ENCODE data around the gene MKNK2.

The MKNK2 gene

GRCh38 chr19:2026770-2027169, 24.3 kb downstream of the MKNK2 start:
- DNase-seq (ENCODE audit: low read depth) = no peak
- H3K4me3 ChIP-seq (ENCODE audit: low read depth, low read length) = no peak overlapping the region
- TF ChIP-seq CTCF (IDR thresholded peaks at IDR 0.05; ENCODE audit: low read depth, low read length, missing control alignments) = no peak

- no peak for TF ChIP-seq CTCF (IDR thresholded peaks at IDR 0.05; ENCODE audit: low read depth, low read length, missing control alignments)
- no peak for DNase-seq (ENCODE audit: low read depth)
- no peak overlapping the region for H3K4me3 ChIP-seq (ENCODE audit: low read depth, low read length)
These were observed 28.8 kb downstream of the MKNK2 start for GRCh38 chr19:2022289-2022688.

GRCh38 chr19:2021453-2022140, 29.4 kb downstream of the MKNK2 start:
- no peak for TF ChIP-seq CTCF (IDR thresholded peaks at IDR 0.05; ENCODE audit: low read depth, low read length, missing control alignments)
- no peak overlapping the region for H3K4me3 ChIP-seq (ENCODE audit: low read depth, low read length)
- no peak for DNase-seq (ENCODE audit: low read depth)

- no peak overlapping the region for H3K4me3 ChIP-seq (ENCODE audit: low read depth, low read length)
- DNase-seq (ENCODE audit: low read depth) = no peak
- no peak for TF ChIP-seq CTCF (IDR thresholded peaks at IDR 0.05; ENCODE audit: low read depth, low read length, missing control alignments)
These were observed 32.3 kb downstream of the MKNK2 start for GRCh38 chr19:2018752-2019151.

GRCh38 chr19:2016041-2016807, 34.8 kb downstream of the MKNK2 start:
- H3K4me3 ChIP-seq (ENCODE audit: low read depth, low read length) = peak overlapping the region; percentile 54
- DNase-seq (ENCODE audit: low read depth) = peak; percentile 63
- no peak for TF ChIP-seq CTCF (IDR thresholded peaks at IDR 0.05; ENCODE audit: low read depth, low read length, missing control alignments)

- DNase-seq (ENCODE audit: low read depth) = peak; percentile 59
- H3K4me3 ChIP-seq (ENCODE audit: low read depth, low read length) = peak within 1 kb of the TSS; percentile 74
- TF ChIP-seq CTCF (IDR thresholded peaks at IDR 0.05; ENCODE audit: low read depth, low read length, missing control alignments) = no peak
These were observed 35.5 kb downstream of the MKNK2 start, which contains the start of gene BTBD2 for GRCh38 chr19:2015608-2015950. BTBD2 (minus strand) TSS chr19:2015714; CDS start chr19:2015703, 11 bp downstream.
